Astrocyte of the cerebellum (primary cell): Measurements from ENCODE around the gene RGS3.

ENCODE experiments used
- DNase-seq: peaks from one replicate; pipeline ENCODE4 v3.0.0-alpha.2; 2011; ENCODE audit warnings: low read depth
- H3K4me3 ChIP-seq: 2 replicates; pipeline ENCODE4 v1.5.1; 2011; ENCODE audit warnings: mild to moderate bottlenecking, low read depth, low read length, moderate library complexity
- in situ Hi-C: cut with HindIII; loops from 2 replicates; pipeline ENCODE4 v1.10.0; 2017; ENCODE audit warnings: low sequenced_read_pairs
- TF ChIP-seq, protein P1 (sequence below): IDR thresholded peaks from 2 replicates; pipeline ENCODE4 v1.5.1; 2012; ENCODE audit warnings: low read length, low read depth, moderate library complexity, mild to moderate bottlenecking; ENCODE audit errors: missing control alignments

RGS3 gene

DNA sequence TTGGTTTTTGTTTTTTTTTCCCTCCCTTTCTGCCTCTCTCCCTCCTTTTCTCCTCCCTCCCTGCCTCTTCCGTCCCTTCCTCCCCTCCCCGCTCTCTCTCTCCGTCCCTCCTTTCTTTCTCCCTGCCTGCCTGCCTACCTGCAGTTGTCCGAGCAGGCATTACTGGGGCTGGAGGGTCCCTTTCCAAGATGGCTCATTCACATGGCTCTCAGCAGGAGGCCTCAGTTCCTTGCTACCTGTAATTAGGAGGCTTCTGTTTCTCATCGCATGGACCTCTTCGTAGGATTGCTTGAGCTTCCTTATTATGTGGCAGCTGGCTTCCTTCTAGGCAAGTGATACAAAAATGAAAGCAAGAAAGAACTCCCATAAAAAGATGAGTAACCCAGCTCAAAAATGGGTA, 8.0 kb downstream of the RGS3 start:
- H3K4me3 ChIP-seq: no peak overlapping the region
- no peak for DNase-seq
- in situ Hi-C loops: no loop called here
- TF ChIP-seq, protein P1, sequence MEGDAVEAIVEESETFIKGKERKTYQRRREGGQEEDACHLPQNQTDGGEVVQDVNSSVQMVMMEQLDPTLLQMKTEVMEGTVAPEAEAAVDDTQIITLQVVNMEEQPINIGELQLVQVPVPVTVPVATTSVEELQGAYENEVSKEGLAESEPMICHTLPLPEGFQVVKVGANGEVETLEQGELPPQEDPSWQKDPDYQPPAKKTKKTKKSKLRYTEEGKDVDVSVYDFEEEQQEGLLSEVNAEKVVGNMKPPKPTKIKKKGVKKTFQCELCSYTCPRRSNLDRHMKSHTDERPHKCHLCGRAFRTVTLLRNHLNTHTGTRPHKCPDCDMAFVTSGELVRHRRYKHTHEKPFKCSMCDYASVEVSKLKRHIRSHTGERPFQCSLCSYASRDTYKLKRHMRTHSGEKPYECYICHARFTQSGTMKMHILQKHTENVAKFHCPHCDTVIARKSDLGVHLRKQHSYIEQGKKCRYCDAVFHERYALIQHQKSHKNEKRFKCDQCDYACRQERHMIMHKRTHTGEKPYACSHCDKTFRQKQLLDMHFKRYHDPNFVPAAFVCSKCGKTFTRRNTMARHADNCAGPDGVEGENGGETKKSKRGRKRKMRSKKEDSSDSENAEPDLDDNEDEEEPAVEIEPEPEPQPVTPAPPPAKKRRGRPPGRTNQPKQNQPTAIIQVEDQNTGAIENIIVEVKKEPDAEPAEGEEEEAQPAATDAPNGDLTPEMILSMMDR: no peak

DNA sequence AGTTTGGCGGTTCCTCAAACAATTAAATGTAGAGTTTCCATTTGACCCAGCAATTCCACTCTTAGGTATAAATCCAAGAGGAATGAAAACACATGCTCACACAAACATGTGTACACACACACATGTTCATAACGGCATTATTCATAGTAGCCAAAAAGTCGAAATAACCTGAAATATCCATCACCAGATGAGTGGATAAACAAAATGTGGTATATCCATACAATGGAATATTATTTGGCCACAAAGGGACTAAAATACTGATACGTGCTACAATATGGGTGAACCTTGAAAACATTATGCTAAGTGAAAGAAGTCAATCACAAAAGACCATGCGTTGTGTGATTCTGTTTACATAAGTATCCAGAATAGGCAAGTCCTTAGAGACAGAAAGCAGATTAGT, 8.7 kb downstream of the RGS3 start:
- TF ChIP-seq, protein P1: no peak
- no peak for DNase-seq
- in situ Hi-C loops: no loop called here

DNA sequence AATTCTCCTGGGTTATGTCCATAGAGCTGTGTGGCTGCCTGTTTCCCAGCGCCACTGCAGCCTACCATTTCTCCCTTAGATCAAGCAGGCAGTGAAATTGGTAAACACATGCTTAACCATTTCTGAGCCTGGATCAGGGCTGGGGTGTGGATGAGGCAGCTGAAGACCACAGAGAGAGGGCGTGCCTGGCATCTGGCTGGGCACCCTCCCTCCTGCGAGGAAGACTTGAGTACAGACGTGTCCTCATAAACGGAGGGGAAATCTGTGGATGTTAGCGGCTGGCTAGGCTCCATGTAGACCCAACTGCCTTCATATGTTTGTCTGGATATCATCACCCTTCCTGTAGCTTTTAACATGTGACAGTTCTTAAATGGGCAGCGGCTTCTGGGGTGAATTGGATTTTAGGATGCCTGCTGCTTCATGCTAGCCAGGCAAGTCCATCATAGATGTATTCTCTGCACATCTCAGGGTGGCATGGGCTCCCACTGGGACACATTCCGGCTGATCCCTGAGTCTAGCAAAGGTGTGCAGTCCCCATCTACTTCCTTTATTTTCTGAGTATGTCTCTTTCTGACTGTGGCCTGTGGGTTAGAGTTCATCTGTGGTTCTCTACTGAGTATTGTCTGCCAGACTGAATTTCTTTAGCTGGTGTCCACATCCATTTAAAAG, 11.0 kb downstream of the RGS3 start:
- no peak overlapping the region for H3K4me3 ChIP-seq
- DNase-seq: no peak

More for the DNA sequence above, 8.7 kb downstream of the RGS3 start:
- no peak overlapping the region for H3K4me3 ChIP-seq

DNA sequence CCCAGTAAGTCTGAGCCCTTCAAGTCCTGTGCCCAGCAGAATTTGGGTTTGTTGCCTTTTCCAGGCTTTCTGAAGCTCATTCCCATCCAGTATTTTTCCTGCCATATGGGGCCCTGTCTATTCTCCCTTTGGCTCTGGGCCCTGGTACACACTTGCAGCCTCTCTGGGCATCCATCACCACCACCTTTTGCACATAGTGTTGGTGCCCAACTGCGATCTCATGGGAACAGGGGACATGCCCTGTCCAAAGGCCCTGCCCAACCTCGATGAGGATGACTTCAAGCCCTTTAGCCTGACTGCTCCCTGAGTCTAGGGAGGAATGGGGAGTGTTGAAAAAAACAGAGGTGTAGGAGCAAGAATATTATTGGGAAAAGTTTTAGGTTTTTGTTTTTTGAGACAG, 11.5 kb downstream of the RGS3 start:
- TF ChIP-seq, protein P1: no peak
- H3K4me3 ChIP-seq: no peak overlapping the region
- no peak for DNase-seq
- in situ Hi-C loops: no loop called here

More for the DNA sequence above, 11.0 kb downstream of the RGS3 start:
- TF ChIP-seq, protein P1: no peak
- in situ Hi-C loops: no loop called here

DNA sequence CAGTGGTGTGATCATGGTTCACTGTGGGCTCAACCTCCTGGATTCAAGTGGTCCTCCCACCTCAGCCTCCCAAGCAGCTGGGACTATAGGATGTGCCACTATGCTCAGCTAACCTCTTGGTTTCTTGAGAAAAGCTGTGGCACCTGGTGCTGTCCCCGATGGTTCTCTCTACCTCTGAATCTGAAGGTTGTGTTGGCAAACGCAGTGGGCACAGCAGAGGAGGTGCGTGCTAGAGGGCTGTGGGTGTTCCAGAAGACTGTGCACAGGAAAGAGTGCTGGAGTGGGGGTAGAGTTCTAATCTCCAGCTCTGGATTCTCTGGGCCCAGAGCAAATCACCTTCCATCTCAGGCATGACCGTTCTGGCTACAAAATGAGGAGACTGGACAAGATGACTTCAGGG, 12.5 kb downstream of the RGS3 start:
- in situ Hi-C loops: no loop called here
- no peak for DNase-seq
- H3K4me3 ChIP-seq: no peak overlapping the region
- TF ChIP-seq, protein P1: no peak

DNA sequence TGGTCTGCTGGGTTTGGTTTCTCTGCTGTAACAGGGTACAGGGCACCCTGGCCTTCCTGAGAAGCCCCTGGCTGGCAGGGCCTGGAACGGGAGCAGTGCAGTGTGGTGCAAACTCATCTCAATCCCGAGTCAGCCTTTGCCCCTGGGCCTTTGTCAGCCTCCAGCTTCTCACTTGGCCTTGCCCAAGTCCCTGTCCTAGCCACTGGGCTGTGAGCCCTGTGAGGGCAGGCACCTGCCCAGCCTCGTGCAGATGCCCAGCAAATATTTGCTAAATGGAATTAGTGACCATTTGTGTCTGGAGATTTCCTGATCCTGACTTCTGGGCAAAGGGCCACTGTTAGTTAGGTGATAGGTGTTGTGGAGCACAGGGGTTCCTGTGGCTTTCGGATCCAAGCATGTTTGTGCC, 13.0 kb downstream of the RGS3 start:
- TF ChIP-seq, protein P1: no peak
- in situ Hi-C loops: no loop called here
- no peak overlapping the region for H3K4me3 ChIP-seq
- DNase-seq: no peak
